ENCODE measurements around the gene CPED1. TPM values are rescaled to one million over a fixed set of nuclear protein-coding genes. Genes with fewer than 3 reads are reported as not detected.

The CPED1 gene
- total RNA-seq, 1 donor from 2014 or later = 38.6 TPM

DNA sequence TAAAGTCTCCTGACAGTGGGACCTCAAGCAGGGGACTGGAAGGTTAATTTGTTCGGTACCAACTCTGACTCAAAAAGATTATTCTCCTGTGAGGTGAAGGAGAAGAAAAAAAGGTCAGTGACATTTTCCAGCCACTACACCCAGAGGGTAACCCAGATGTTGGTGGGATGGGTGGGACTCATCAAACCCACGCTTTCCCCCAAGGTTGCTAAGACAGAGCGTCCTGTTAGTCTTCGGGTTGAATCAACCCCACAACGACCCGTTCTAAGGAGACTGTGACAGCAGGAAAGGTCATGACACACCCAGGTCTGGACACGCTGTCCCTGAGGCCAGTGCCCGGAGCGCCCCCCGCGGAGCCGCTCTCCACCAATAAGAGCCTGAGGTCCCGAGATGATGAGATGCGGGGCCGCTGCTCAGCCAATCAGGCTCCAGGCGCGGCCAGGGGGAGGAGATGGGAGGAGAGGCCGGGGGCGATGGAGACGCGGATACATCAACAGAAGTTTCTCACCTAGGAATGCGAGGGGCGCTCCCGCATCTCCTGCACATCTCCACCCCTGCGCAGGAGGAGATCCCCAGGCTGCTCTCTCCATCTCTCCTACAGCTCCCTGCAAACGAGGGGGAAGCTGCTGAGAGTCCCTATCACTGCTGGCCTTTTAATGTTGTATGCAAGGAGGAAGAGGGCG lies 340.1 kb downstream of the CPED1 start, which contains the start of gene WNT16:
TSS of gene WNT16 (plus strand) at position 493 of the 683 bp plus-strand sequence. CDS start 293 bp downstream, outside the sequence.
- peaks cover 12% of the 10 kb centered on the region for H3K4me1 ChIP-seq
- intact Hi-C loops (cut with DNase I) = no loop called here
- no peak within 1 kb of the TSS for H3K27ac ChIP-seq
- DNase-seq = peak; percentile 39
- H3K4me3 ChIP-seq = peak within 1 kb of the TSS; percentile 36
- peaks cover 58% of the 10 kb centered on the region for H3K27me3 ChIP-seq (ENCODE audit: low read depth)
- H3K9me3 ChIP-seq = no peaks in the 10 kb centered on the region
- TF ChIP-seq, protein P1, sequence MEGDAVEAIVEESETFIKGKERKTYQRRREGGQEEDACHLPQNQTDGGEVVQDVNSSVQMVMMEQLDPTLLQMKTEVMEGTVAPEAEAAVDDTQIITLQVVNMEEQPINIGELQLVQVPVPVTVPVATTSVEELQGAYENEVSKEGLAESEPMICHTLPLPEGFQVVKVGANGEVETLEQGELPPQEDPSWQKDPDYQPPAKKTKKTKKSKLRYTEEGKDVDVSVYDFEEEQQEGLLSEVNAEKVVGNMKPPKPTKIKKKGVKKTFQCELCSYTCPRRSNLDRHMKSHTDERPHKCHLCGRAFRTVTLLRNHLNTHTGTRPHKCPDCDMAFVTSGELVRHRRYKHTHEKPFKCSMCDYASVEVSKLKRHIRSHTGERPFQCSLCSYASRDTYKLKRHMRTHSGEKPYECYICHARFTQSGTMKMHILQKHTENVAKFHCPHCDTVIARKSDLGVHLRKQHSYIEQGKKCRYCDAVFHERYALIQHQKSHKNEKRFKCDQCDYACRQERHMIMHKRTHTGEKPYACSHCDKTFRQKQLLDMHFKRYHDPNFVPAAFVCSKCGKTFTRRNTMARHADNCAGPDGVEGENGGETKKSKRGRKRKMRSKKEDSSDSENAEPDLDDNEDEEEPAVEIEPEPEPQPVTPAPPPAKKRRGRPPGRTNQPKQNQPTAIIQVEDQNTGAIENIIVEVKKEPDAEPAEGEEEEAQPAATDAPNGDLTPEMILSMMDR (IDR thresholded peaks at IDR 0.05) = no peak
- peak; percentile 15 to 23 for ATAC-seq
- no peaks in the 10 kb centered on the region for H3K36me3 ChIP-seq

- ATAC-seq = peak; percentile 45 to 46
- H3K4me3 ChIP-seq = peak overlapping the region; percentile 36
- intact Hi-C loops (cut with DNase I) = no loop called here
Observed at GRCh38 chr7:121329191-121330052, 340.9 kb downstream of the CPED1 start.

DNA sequence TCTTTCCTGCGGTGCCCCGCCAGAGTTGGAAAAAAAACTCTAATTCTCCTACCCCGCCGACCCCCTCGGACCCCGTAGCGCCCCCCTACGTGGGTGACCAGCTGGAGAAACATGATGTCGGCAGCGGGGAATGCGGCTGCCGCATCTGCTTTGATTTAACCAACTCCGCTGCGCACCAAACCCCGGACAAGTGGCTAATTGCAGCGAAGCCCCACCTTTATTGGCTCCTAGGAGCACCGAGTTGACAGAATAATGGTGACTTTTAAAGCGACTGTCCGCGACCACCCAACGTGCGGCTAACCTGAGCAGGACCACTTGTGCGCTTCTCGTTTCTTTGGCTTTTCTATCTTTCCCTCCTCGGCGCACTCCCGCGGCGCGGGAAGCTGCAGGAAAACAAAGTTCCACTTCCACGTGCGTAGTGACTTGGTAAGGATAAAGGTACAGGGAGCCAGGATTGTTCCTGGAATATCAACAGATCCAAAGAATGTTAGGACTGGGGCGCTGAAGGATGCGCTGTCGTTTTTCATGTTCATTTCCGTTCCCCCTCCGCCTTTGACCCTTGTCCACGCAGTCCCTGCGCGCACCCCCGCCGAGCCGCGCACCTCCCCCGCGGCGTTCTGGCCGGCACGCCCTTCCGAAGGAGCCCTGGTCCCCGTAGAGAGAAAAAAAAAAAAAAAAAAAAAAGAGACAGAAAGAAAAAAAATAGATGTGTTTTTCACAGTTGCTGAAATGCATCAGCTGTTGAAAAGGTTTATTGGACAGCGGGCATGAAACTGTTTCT lies 341.7 kb downstream of the CPED1 start:
- DNase-seq = peak; percentile 31
- Histone ChIP-seq H3K4me1 (peaks cover 12% of the 10 kb centered on the region), H3K27me3 (ENCODE audit: low read depth) (peaks cover 73% of the 10 kb centered on the region), H3K36me3 (no peaks in the 10 kb centered on the region), H3K27ac (no peak overlapping the region), H3K4me3 (peak overlapping the region; percentile 36), H3K9me3 (no peaks in the 10 kb centered on the region)
- TF ChIP-seq, protein P1 (IDR thresholded peaks at IDR 0.05) = no peak
- peak in 1 of 2 donors; percentile 34 for ATAC-seq
- intact Hi-C loops (cut with DNase I) = no loop called here

More at GRCh38 chr7:121329191-121330052, 340.9 kb downstream of the CPED1 start:
- Histone ChIP-seq H3K9me3 (no peaks in the 10 kb centered on the region), H3K27me3 (ENCODE audit: low read depth) (peaks cover 66% of the 10 kb centered on the region), H3K4me1 (peaks cover 12% of the 10 kb centered on the region), H3K27ac (no peak overlapping the region), H3K36me3 (no peaks in the 10 kb centered on the region)
- TF ChIP-seq, protein P1 (IDR thresholded peaks at IDR 0.05) = no peak
- DNase-seq = peak; percentile 40

GRCh38 chr7:121331048-121331447 lies 342.5 kb downstream of the CPED1 start:
- Histone ChIP-seq H3K4me1 (peaks cover 12% of the 10 kb centered on the region), H3K9me3 (no peaks in the 10 kb centered on the region), H3K27ac (no peak overlapping the region), H3K4me3 (no peak overlapping the region), H3K27me3 (ENCODE audit: low read depth) (peaks cover 76% of the 10 kb centered on the region), H3K36me3 (no peaks in the 10 kb centered on the region)
- TF ChIP-seq, protein P1 (IDR thresholded peaks at IDR 0.05) = no peak
- intact Hi-C loops (cut with DNase I) = no loop called here
- DNase-seq (no peak), ATAC-seq (no peak)

DNA sequence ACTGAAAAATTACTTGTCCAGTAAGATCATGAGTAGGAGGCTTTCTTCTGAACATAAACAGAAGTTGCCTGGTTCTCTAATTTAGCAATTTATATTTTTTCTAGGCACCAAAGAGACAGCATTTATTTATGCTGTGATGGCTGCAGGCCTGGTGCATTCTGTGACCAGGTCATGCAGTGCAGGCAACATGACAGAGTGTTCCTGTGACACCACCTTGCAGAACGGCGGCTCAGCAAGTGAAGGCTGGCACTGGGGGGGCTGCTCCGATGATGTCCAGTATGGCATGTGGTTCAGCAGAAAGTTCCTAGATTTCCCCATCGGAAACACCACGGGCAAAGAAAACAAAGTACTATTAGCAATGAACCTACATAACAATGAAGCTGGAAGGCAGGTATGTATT lies 343.1 kb downstream of the CPED1 start:
- H3K4me1 ChIP-seq = peaks cover 12% of the 10 kb centered on the region
- TF ChIP-seq, protein P1 (IDR thresholded peaks at IDR 0.05) = no peak
- no peak overlapping the region for H3K4me3 ChIP-seq
- peaks cover 76% of the 10 kb centered on the region for H3K27me3 ChIP-seq (ENCODE audit: low read depth)
- no peak for DNase-seq
- H3K36me3 ChIP-seq = no peaks in the 10 kb centered on the region
- no peak for ATAC-seq
- no peak overlapping the region for H3K27ac ChIP-seq
- intact Hi-C loops (cut with DNase I) = no loop called here
- no peaks in the 10 kb centered on the region for H3K9me3 ChIP-seq
